Subcutaneous abdominal adipose tissue (tissue), 5 donors: ENCODE data around the gene CCNG2.
A peak's percentile ranks its signal among the peaks of the same experiment; 100 is the strongest.

Experiments
- H3K27ac ChIP-seq: one replicate; pipeline ENCODE4 v1.7.0; 2013; ENCODE audit warnings: low read depth, mild to moderate bottlenecking, inconsistent platforms, low read length, moderate library complexity
- H3K27me3 ChIP-seq, 5 donors: one replicate each; pipeline ENCODE4 v1.7.0; 2013; ENCODE audit warnings: low read length in 5 of 5, inconsistent platforms in 1 of 5; ENCODE audit not compliant: control insufficient read depth in 5 of 5, insufficient read depth in 4 of 5
- H3K36me3 ChIP-seq, 5 donors: one replicate each; pipeline ENCODE4 v1.7.0; 2013; ENCODE audit warnings: low read length in 5 of 5; ENCODE audit not compliant: control insufficient read depth in 5 of 5, insufficient read depth in 5 of 5
- H3K4me1 ChIP-seq, 5 donors: one replicate each; pipeline ENCODE4 v1.7.0; 2013; ENCODE audit warnings: low read length in 5 of 5, mild to moderate bottlenecking in 3 of 5, moderate library complexity in 1 of 5; ENCODE audit not compliant: control insufficient read depth in 5 of 5, insufficient read depth in 5 of 5
- H3K4me3 ChIP-seq, 5 donors: one replicate each; pipeline ENCODE4 v1.7.0; 2013; ENCODE audit warnings: low read length in 5 of 5, low read depth in 1 of 5
- H3K9ac ChIP-seq, 5 donors: one replicate each; pipeline ENCODE4 v1.7.0; 2013; ENCODE audit warnings: low read length in 5 of 5, mild to moderate bottlenecking in 4 of 5, moderate library complexity in 3 of 5
- H3K9me3 ChIP-seq, 5 donors: one replicate each; pipeline ENCODE4 v1.7.0; 2013; ENCODE audit warnings: low read length in 5 of 5; ENCODE audit not compliant: control insufficient read depth in 5 of 5
- donor health status: healthy.
- donor health status: healthy.
- donor health status: healthy.
- donor health status: healthy.
- donor health status: healthy.

The CCNG2 gene

DNA sequence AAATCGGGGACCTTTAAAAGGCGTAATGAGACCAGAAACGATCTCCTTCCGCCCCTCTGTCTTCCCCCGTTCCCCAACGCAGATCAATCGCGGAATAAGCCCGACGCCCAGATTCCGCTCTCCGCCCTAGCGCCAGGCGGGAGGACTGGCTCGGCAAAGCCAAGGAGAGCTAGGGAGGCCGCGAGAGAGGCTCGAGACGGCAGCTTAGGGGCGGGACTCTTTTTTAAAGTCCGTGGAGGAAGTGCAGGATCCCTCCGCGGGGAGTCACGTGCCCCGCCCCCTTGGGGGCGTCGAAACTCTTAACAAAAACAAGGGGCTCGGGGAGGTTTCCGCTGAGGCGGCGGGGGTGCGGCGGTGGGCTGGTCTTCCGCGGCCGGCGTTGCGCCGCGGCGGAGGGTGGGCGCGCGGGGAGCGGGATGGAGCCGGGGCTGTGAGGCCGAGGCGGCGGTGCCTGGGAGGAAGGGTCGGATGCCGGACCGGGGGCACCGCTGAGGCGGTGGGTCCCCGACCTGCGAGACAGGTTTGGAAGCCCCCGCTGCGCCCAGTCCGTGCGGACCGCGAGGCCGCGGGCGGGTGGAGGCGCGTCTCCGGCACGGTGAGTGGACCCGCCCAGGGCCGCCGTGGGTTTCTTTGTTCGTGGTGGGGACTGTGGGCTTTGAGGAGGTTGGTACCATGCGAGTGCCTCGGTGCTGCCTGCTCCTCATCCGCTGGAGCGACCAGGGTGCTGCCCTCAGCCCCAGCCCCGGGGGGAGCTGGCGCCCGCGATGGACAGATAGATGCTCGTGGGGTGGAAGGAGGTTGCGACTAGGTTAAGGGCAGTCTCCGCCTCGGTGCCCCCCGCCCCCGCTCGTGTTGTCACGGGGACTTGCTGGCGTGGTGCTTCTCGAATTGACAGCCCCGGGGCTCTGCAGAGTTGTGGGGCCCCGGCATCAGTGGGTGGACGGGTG lies at the start of gene CCNG2:
TSS of gene CCNG2 (plus strand) at position 296 of the 947 bp plus-strand sequence. CDS start 1,326 bp downstream, outside the sequence.
- Histone ChIP-seq H3K9ac (peak within 1 kb of the TSS in 4 of 5 donors; percentile 84 to 90 (median 88)), H3K27me3 (no peaks in the 10 kb centered on the region), H3K27ac (peak within 1 kb of the TSS; percentile 87), H3K36me3 (peaks cover 6 to 17% (median 14%) of the 10 kb centered on the region in 5 donors), H3K4me3 (peak within 1 kb of the TSS; percentile 79 to 98 (median 96)), H3K4me1 (peaks cover 0 to 36% (median 29%) of the 10 kb centered on the region in 5 donors), H3K9me3 (no peaks in the 10 kb centered on the region)

DNA sequence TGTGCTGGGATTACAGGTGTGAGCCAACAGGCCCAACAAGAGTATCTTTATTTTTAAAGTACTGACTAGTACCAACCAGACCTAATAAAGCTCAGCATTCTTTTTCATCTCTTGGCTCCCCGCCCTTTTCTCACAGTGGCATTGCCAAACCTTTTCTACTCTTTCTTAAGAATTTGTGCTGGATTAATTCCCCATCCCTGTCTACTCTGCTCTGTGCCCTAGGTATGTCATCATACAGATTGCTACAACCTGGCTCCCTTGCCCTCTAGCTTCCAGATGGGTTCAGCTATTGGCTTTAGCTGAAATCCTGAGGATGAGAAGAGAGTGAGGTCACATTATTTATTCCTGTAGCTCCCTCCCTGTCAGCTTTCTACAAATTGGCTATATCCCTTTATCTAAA lies 46.3 kb upstream of the CCNG2 start:
- no peaks in the 10 kb centered on the region for H3K27me3 ChIP-seq
- no peaks in the 10 kb centered on the region for H3K36me3 ChIP-seq
- H3K4me3 ChIP-seq = no peak overlapping the region
- no peak overlapping the region for H3K9ac ChIP-seq
- no peak overlapping the region for H3K27ac ChIP-seq
- no peaks in the 10 kb centered on the region for H3K9me3 ChIP-seq
- no peaks in the 10 kb centered on the region for H3K4me1 ChIP-seq

DNA sequence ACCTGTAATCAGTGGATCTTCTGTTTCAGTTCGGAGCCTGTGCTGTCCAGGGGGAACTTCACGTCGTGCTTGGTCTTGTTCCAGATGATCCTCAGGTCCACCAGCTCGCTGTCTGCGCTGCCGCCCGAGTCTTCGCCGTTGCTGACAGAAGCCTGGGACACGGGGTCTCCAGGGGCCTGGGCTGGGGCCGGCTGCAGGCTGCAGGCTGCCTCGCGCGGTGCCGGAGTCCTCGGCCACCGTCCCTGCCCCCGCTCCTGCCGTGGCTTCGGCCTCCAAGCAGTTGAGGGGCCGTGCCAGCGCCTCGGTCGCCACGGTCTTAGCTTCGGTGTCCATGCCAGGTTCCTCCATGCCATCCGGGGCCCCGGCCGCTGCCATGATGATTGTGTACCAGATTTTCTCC lies 43.9 kb upstream of the CCNG2 start:
- H3K9me3 ChIP-seq = no peaks in the 10 kb centered on the region
- H3K4me3 ChIP-seq = no peak overlapping the region
- no peaks in the 10 kb centered on the region for H3K36me3 ChIP-seq
- H3K27ac ChIP-seq = no peak overlapping the region
- H3K27me3 ChIP-seq = no peaks in the 10 kb centered on the region
- H3K4me1 ChIP-seq = no peaks in the 10 kb centered on the region
- no peak overlapping the region for H3K9ac ChIP-seq

- no peaks in the 10 kb centered on the region for H3K4me1 ChIP-seq
- no peak overlapping the region for H3K4me3 ChIP-seq
- H3K27me3 ChIP-seq = peaks cover 0 to 3% (median 0%) of the 10 kb centered on the region in 5 donors
- no peaks in the 10 kb centered on the region for H3K36me3 ChIP-seq
- no peak overlapping the region for H3K9ac ChIP-seq
- H3K27ac ChIP-seq = no peak overlapping the region
- peaks cover 0 to 3% (median 0%) of the 10 kb centered on the region in 5 donors for H3K9me3 ChIP-seq
Measured at GRCh38 chr4:77117721-77118120, 39.3 kb upstream of the CCNG2 start.

DNA sequence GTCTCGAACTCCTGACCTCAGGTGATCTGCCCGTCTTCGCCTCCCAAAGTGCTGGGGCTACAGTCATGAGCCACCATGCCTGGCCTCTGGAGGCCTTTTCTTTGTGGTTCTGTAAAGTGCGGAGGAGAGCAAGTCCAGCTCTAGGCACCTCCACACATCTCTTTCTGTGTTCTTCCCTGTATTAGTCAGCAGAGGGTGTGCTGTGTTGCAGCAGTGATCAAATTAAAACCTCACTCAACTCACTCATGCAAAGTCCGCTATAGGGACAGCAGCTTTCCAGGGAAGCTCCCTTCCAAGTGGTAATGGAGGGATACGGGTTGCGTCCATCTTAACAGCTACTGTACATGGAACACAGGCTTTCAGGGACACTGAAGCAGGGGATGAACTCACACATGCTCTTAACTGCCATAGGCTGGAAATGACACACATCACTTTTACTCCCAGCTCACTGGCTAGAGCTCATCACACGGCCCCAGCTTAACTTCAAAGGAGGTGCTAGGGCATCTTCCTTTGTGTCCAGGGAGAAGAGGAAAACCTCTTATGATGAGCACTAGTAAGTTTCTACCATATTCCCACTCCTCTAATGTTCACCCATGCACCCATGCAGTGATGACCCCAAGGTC lies 36.0 kb upstream of the CCNG2 start:
- no peak overlapping the region for H3K4me3 ChIP-seq
- H3K27me3 ChIP-seq = peaks cover 0 to 3% (median 0%) of the 10 kb centered on the region in 5 donors
- peaks cover 0 to 4% (median 0%) of the 10 kb centered on the region in 5 donors for H3K4me1 ChIP-seq
- H3K9ac ChIP-seq = no peak overlapping the region
- peaks cover 0 to 3% (median 0%) of the 10 kb centered on the region in 5 donors for H3K9me3 ChIP-seq
- H3K27ac ChIP-seq = no peak overlapping the region
- H3K36me3 ChIP-seq = no peaks in the 10 kb centered on the region

- H3K27ac ChIP-seq = no peak overlapping the region
- H3K27me3 ChIP-seq = peaks cover 0 to 3% (median 0%) of the 10 kb centered on the region in 5 donors
- peaks cover 0 to 4% (median 0%) of the 10 kb centered on the region in 5 donors for H3K4me1 ChIP-seq
- no peak overlapping the region for H3K4me3 ChIP-seq
- H3K9me3 ChIP-seq = peaks cover 0 to 3% (median 0%) of the 10 kb centered on the region in 5 donors
- no peak overlapping the region for H3K9ac ChIP-seq
- no peaks in the 10 kb centered on the region for H3K36me3 ChIP-seq
Measured at GRCh38 chr4:77121736-77122240, 35.2 kb upstream of the CCNG2 start.

DNA sequence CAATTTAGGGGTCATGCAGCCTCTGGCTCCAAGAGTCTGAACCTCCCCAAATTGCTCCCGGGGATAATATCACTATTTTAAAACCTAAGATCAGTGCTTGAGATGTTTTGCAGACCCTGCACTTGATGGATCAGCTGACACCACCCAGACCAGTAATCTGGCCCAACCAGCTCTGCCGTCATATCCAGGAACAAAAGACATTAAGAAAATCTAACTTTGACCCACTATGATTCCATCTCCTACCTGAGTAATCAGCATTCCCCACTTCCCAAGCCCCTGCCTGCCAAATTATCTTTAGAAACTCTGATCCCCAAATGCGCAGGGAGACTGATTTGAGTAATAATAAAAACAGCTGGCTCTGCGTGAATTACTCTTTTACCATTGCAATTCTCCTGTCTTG lies 34.4 kb upstream of the CCNG2 start:
- H3K9ac ChIP-seq = no peak overlapping the region
- H3K36me3 ChIP-seq = no peaks in the 10 kb centered on the region
- H3K9me3 ChIP-seq = peaks cover 0 to 3% (median 0%) of the 10 kb centered on the region in 5 donors
- no peak overlapping the region for H3K4me3 ChIP-seq
- peaks cover 0 to 9% (median 0%) of the 10 kb centered on the region in 5 donors for H3K4me1 ChIP-seq
- no peak overlapping the region for H3K27ac ChIP-seq
- H3K27me3 ChIP-seq = peaks cover 0 to 3% (median 0%) of the 10 kb centered on the region in 5 donors

DNA sequence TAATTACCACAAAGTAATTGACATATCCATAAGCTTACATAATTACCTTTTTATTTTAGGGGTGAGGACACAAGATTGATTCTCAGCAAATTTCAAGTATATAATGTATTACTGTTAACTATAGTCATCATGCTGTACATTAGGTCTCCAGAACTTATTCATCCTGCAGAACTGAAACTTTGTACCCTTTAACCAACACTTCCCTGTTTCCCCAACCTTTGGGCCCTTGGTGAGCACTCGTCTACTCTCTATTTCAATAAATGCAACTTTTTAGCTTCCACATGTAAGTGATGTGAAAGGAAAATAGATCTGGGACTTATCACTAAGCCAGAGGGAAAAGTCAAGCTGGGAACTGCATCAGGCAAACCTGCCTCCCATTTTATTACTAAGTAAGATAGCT lies 33.6 kb upstream of the CCNG2 start:
- H3K9me3 ChIP-seq = peaks cover 0 to 6% (median 0%) of the 10 kb centered on the region in 5 donors
- peaks cover 0 to 3% (median 0%) of the 10 kb centered on the region in 5 donors for H3K27me3 ChIP-seq
- peaks cover 0 to 16% (median 3%) of the 10 kb centered on the region in 5 donors for H3K4me1 ChIP-seq
- H3K4me3 ChIP-seq = no peak overlapping the region
- H3K27ac ChIP-seq = no peak overlapping the region
- H3K36me3 ChIP-seq = no peaks in the 10 kb centered on the region
- H3K9ac ChIP-seq = no peak overlapping the region

GRCh38 chr4:77124576-77124975 lies 32.4 kb upstream of the CCNG2 start:
- H3K36me3 ChIP-seq = no peaks in the 10 kb centered on the region
- no peak overlapping the region for H3K4me3 ChIP-seq
- H3K27me3 ChIP-seq = peaks cover 0 to 3% (median 0%) of the 10 kb centered on the region in 5 donors
- H3K9ac ChIP-seq = no peak overlapping the region
- H3K27ac ChIP-seq = no peak overlapping the region
- peaks cover 0 to 16% (median 3%) of the 10 kb centered on the region in 5 donors for H3K4me1 ChIP-seq
- peaks cover 0 to 6% (median 0%) of the 10 kb centered on the region in 5 donors for H3K9me3 ChIP-seq
